Stimulated activated CD4-positive, alpha-beta T cell treated with anti-CD3 and anti-CD28 coated beads, Interleukin-12 subunit alpha, Interleukin-12 subunit beta, amount 100 ng/mL, for 4 hours (primary cell): ENCODE data around the gene PPME1.

Experiments
- DNase-seq: peaks from one replicate; pipeline ENCODE4 v3.0.0-alpha.2; 2020

Gene PPME1

GRCh38 chr11:74162681-74163467 is 8.2 kb upstream of the PPME1 start:
- no peak for DNase-seq

GRCh38 chr11:74168838-74169237 is 2.3 kb upstream of the PPME1 start:
- no peak for DNase-seq

GRCh38 chr11:74169738-74170458 is 1.2 kb upstream of the PPME1 start:
- no peak for DNase-seq

- DNase-seq, result no peak
Measured at GRCh38 chr11:74171630-74171968, 510 bp downstream of the PPME1 start.

GRCh38 chr11:74171997-74172396 is 908 bp downstream of the PPME1 start:
- no peak for DNase-seq

GRCh38 chr11:74175920-74176319 is 4.8 kb downstream of the PPME1 start:
- no peak for DNase-seq

- no peak for DNase-seq
Measured at GRCh38 chr11:74179234-74180052, 8.4 kb downstream of the PPME1 start.

GRCh38 chr11:74182635-74183034 is 11.5 kb downstream of the PPME1 start:
- DNase-seq, result no peak

GRCh38 chr11:74185285-74185684 is 14.2 kb downstream of the PPME1 start:
- DNase-seq, result no peak

GRCh38 chr11:74185695-74186094 is 14.6 kb downstream of the PPME1 start:
- DNase-seq, result no peak

GRCh38 chr11:74195828-74196227 is 24.7 kb downstream of the PPME1 start:
- DNase-seq, result no peak

GRCh38 chr11:74196781-74197486 is 25.8 kb downstream of the PPME1 start:
- DNase-seq, result no peak

GRCh38 chr11:74203966-74204365 is 32.9 kb downstream of the PPME1 start:
- no peak for DNase-seq

GRCh38 chr11:74204701-74205100 is 33.6 kb downstream of the PPME1 start:
- no peak for DNase-seq

- DNase-seq, result no peak
Measured at GRCh38 chr11:74205181-74205580, 34.1 kb downstream of the PPME1 start.

- DNase-seq, result no peak
Measured at GRCh38 chr11:74206746-74207145, 35.7 kb downstream of the PPME1 start.

- no peak for DNase-seq
Measured at GRCh38 chr11:74208507-74208906, 37.4 kb downstream of the PPME1 start.

- DNase-seq, result no peak
Measured at GRCh38 chr11:74212533-74212932, 41.4 kb downstream of the PPME1 start.

- no peak for DNase-seq
Measured at GRCh38 chr11:74220376-74220775, 49.3 kb downstream of the PPME1 start.

- DNase-seq, result no peak
Measured at GRCh38 chr11:74221816-74222215, 50.7 kb downstream of the PPME1 start.

- no peak for DNase-seq
Measured at GRCh38 chr11:74225565-74225964, 54.5 kb downstream of the PPME1 start.

GRCh38 chr11:74226907-74227306 is 55.8 kb downstream of the PPME1 start:
- DNase-seq, result no peak
